Osteoblast (primary cell): ENCODE data around the gene FLVCR2. TPM values are rescaled to one million over a fixed set of nuclear protein-coding genes. Genes with fewer than 3 reads are reported as not detected.
A peak's percentile ranks its signal among the peaks of the same experiment; 100 is the strongest.
"Not testable (repeated sequence)": the region's sequence is repeated elsewhere in the genome, so short reads cannot be mapped to it uniquely, and the experiment has no call there.

Experiments
- DNase-seq: peaks from one replicate; pipeline ENCODE4 v3.0.0; 2011; ENCODE audit warnings: low spot score, mixed read lengths; ENCODE audit not compliant: insufficient read length; ENCODE audit errors: missing footprints
- H2AFZ ChIP-seq: 2 replicates; pipeline ENCODE4 v1.6.0; 2011; ENCODE audit warnings: mild to moderate bottlenecking, low read length
- H3K27ac ChIP-seq: 2 replicates; pipeline ENCODE4 v1.5.1; 2011; ENCODE audit warnings: mild to moderate bottlenecking, low read depth, low read length, moderate library complexity
- H3K27me3 ChIP-seq: 2 replicates; pipeline ENCODE4 v1.6.0; 2012; ENCODE audit warnings: mild to moderate bottlenecking, control low read depth, inconsistent platforms, low read length, moderate library complexity; ENCODE audit not compliant: insufficient read depth
- H3K36me3 ChIP-seq: 2 replicates; pipeline ENCODE4 v1.5.1; 2011; ENCODE audit warnings: mild to moderate bottlenecking, low read length, control low read depth, moderate library complexity; ENCODE audit not compliant: insufficient read depth
- H3K4me1 ChIP-seq: 2 replicates; pipeline ENCODE4 v1.5.1; 2011; ENCODE audit warnings: mild to moderate bottlenecking, low read length, control low read depth, moderate library complexity; ENCODE audit not compliant: insufficient read depth
- H3K4me2 ChIP-seq: 2 replicates; pipeline ENCODE4 v1.6.0; 2011; ENCODE audit warnings: mild to moderate bottlenecking, low read length; ENCODE audit not compliant: insufficient read depth
- H3K4me3 ChIP-seq: fragments of 200-600 bp; sonication (generic); 3 replicates; pipeline ENCODE4 v1.5.1; 2012; ENCODE audit warnings: mild to moderate bottlenecking, low read length, inconsistent platforms; ENCODE audit not compliant: insufficient read depth
- H3K79me2 ChIP-seq: 2 replicates; pipeline ENCODE4 v1.6.0; 2012; ENCODE audit warnings: mild to moderate bottlenecking, low read length, control low read depth, inconsistent platforms; ENCODE audit not compliant: insufficient read depth
- H3K9me3 ChIP-seq: 2 replicates; pipeline ENCODE4 v1.5.1; 2011; ENCODE audit warnings: low read depth, low read length, control low read depth
- H4K20me1 ChIP-seq: 2 replicates; pipeline ENCODE4 v1.6.0; 2012; ENCODE audit warnings: mild to moderate bottlenecking, low read length, control low read depth; ENCODE audit not compliant: insufficient read depth
- small RNA-seq: library from RNA; depleted of rRNA; stranded (forward); fragments of <200 nt; gene quantifications from one replicate; pipeline ENCODE3, GENCODE V24; 2012
- total RNA-seq: library from RNA; depleted of rRNA; stranded (reverse); fragments of >200 nt; gene quantifications from 2 replicates; pipeline ENCODE4 v1.2.3, GENCODE V29; 2012
- TF ChIP-seq, protein P1 (sequence below): IDR thresholded peaks from 2 replicates; pipeline ENCODE4 v1.5.1; 2011; ENCODE audit warnings: mild to moderate bottlenecking, low read depth, low read length, moderate library complexity; ENCODE audit errors: extremely low read depth

Gene FLVCR2
- total RNA-seq, 1 donor: 1.8 TPM

DNA sequence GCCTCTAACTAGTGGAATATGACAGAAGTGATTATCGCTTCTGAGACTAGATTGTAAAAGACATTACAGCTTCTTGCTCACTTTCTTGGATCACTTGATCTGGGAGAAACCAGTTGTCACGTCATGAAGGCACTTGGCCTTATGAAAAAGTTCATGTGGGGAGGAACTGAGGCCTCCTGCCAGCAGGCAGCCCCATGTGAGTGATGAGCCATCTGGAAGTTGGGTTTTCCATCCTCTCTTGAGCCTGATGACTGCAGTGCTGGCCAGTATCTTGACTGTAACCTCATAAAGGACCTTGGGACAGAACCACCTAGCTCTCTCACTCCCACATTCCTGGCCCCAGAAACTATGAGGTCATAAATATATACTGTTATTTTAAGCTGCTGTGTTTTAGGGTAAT lies 110.6 kb downstream of the FLVCR2 start:
- Histone ChIP-seq H3K4me1 (no peaks in the 10 kb centered on the region), H3K4me3 (no peak overlapping the region), H4K20me1 (no peaks in the 10 kb centered on the region), H3K9me3 (no peaks in the 10 kb centered on the region), H3K4me2 (no peak overlapping the region), H3K27ac (peak overlapping the region; percentile 15), H3K27me3 (no peaks in the 10 kb centered on the region), H3K36me3 (peaks cover 20% of the 10 kb centered on the region), H3K79me2 (no peaks in the 10 kb centered on the region), H2AFZ (no peak overlapping the region)
- no peak for DNase-seq
- TF ChIP-seq, protein P1, sequence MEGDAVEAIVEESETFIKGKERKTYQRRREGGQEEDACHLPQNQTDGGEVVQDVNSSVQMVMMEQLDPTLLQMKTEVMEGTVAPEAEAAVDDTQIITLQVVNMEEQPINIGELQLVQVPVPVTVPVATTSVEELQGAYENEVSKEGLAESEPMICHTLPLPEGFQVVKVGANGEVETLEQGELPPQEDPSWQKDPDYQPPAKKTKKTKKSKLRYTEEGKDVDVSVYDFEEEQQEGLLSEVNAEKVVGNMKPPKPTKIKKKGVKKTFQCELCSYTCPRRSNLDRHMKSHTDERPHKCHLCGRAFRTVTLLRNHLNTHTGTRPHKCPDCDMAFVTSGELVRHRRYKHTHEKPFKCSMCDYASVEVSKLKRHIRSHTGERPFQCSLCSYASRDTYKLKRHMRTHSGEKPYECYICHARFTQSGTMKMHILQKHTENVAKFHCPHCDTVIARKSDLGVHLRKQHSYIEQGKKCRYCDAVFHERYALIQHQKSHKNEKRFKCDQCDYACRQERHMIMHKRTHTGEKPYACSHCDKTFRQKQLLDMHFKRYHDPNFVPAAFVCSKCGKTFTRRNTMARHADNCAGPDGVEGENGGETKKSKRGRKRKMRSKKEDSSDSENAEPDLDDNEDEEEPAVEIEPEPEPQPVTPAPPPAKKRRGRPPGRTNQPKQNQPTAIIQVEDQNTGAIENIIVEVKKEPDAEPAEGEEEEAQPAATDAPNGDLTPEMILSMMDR: no peak

DNA sequence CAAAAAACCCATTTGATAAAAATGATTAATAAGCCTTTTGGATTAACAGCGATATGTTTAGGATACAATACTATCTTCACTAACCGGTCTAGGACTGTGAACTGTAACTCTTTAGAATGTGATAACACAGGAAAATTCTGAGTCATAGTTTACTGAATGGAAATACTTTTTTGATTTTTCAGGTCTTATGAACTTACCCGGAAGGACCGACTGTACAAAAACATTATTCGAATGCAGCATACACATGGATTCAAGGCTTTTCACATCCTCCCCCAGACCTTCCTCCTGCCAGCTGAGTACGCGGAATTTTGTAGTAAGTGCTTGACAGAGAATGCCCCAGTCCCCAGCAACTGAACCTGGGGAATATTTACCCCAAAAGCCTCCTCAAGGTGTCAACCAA lies 111.6 kb downstream of the FLVCR2 start:
- Histone ChIP-seq H4K20me1 (no peaks in the 10 kb centered on the region), H3K36me3 (peaks cover 19% of the 10 kb centered on the region), H2AFZ (no peak overlapping the region), H3K4me3 (no peak overlapping the region), H3K9me3 (no peaks in the 10 kb centered on the region), H3K27ac (no peak overlapping the region), H3K27me3 (no peaks in the 10 kb centered on the region), H3K4me1 (no peaks in the 10 kb centered on the region), H3K79me2 (no peaks in the 10 kb centered on the region), H3K4me2 (no peak overlapping the region)
- TF ChIP-seq, protein P1: no peak
- DNase-seq: no peak

DNA sequence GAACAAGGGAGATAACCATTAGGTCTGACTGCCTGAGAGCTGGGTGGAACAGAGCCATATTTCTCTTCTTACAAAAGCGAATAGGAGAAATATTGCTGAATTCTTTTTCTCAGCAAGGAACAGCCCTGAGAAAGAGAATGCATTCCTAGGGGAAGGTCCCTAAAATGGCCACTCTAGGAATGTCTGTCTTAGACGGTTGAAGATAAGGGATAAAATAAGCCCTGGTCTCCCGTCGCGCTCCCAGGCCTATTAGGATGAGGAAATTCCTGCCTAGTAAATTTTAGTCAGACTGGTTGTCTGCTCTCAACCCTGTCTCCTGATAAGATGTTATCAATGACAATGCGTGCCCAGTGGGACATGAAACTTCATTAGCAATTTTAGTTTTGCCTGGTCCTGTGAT lies 116.6 kb downstream of the FLVCR2 start:
- H3K4me2 ChIP-seq, H3K4me3 ChIP-seq, H3K27ac ChIP-seq, H3K27me3 ChIP-seq, H2AFZ ChIP-seq, H3K79me2 ChIP-seq, H3K9me3 ChIP-seq, H3K4me1 ChIP-seq, DNase-seq, H4K20me1 ChIP-seq: not testable (repeated sequence)
- peaks cover 21% of the 10 kb centered on the region for H3K36me3 ChIP-seq

DNA sequence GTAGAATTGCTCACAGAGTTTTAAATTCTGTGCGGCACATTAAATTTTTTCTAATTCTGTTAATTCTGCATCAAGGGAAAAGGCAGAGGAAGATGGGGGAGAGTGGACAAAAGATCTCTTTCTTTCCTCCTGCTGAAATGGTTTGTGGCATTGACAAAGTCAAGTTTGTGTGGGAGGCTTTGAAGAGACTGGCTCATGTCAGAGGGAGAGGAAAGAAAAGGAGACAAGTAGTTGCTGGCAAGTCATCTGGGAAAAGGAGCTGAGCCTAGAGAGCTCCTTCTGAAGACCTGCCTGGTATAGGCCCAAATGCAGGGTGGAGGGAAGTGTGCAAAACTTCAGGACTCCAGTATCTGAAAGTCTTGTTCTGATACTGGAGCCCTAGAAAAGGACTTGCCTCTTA lies 119.0 kb downstream of the FLVCR2 start:
- Histone ChIP-seq H2AFZ (no peak overlapping the region), H3K9me3 (no peaks in the 10 kb centered on the region), H3K27ac (no peak overlapping the region), H3K4me2 (no peak overlapping the region), H4K20me1 (no peaks in the 10 kb centered on the region), H3K36me3 (peaks cover 3% of the 10 kb centered on the region), H3K27me3 (no peaks in the 10 kb centered on the region), H3K4me1 (peaks cover 4% of the 10 kb centered on the region), H3K79me2 (no peaks in the 10 kb centered on the region), H3K4me3 (no peak overlapping the region)
- no peak for DNase-seq
- TF ChIP-seq, protein P1: no peak

Small RNAs within 50 kb of the gene (small RNA-seq; reads per million reads assigned to genes)
- 0.45 reads per million for gene RNA5SP387

Other genes starting within 250 kb of the FLVCR2 start
- gene JDP2, start 150.6 kb upstream of the FLVCR2 start, total RNA-seq: 70.7 and 77.1 TPM in 2 replicates
- gene BATF, start 56.2 kb upstream of the FLVCR2 start, total RNA-seq: 0.59 and 0.72 TPM in 2 replicates
- gene ERG28, start 82.3 kb downstream of the FLVCR2 start, total RNA-seq: 7.2 and 8.0 TPM in 2 replicates
- gene TTLL5, start 82.6 kb downstream of the FLVCR2 start, total RNA-seq: 28.3 and 30.4 TPM in 2 replicates